ENCODE results near the gene ZFYVE26.
"Not testable (repeated sequence)": the region's sequence is repeated elsewhere in the genome, so short reads cannot be mapped to it uniquely, and the experiment has no call there.

Gene ZFYVE26

GRCh38 chr14:67816326-67817002, at the start of gene ZFYVE26:
Gene ZFYVE26, minus strand, starts transcription at chr14:67816590. Its CDS starts 627 bp downstream, at chr14:67815963.
- DNase-seq = peak; percentile 99

GRCh38 chr14:67863223-67863622, 46.8 kb upstream of the ZFYVE26 start:
- DNase-seq = no peak

- DNase-seq = no peak
Measured at GRCh38 chr14:67859169-67859749, 42.9 kb upstream of the ZFYVE26 start.

GRCh38 chr14:67857778-67858350, 41.5 kb upstream of the ZFYVE26 start:
- DNase-seq = no peak

GRCh38 chr14:67856827-67857226, 40.4 kb upstream of the ZFYVE26 start:
- no peak for DNase-seq

GRCh38 chr14:67853715-67854114, 37.3 kb upstream of the ZFYVE26 start:
- no peak for DNase-seq

GRCh38 chr14:67852926-67853604, 36.7 kb upstream of the ZFYVE26 start:
- DNase-seq = no peak

GRCh38 chr14:67851785-67852410, 35.5 kb upstream of the ZFYVE26 start:
- DNase-seq = no peak

GRCh38 chr14:67850066-67850830, 33.9 kb upstream of the ZFYVE26 start:
- DNase-seq = no peak

- DNase-seq = no peak
Measured at GRCh38 chr14:67846029-67846610, 29.7 kb upstream of the ZFYVE26 start.

GRCh38 chr14:67837011-67837624, 20.7 kb upstream of the ZFYVE26 start:
- DNase-seq = peak; percentile 80

- DNase-seq = no peak
Measured at GRCh38 chr14:67835596-67835995, 19.2 kb upstream of the ZFYVE26 start.

- no peak for DNase-seq
Measured at GRCh38 chr14:67833403-67833802, 17.0 kb upstream of the ZFYVE26 start.

GRCh38 chr14:67831113-67831512, 14.7 kb upstream of the ZFYVE26 start:
- no peak for DNase-seq

GRCh38 chr14:67821121-67821520, 4.7 kb upstream of the ZFYVE26 start:
- no peak for DNase-seq

GRCh38 chr14:67820428-67820971, 4.1 kb upstream of the ZFYVE26 start:
- peak; percentile 71 for DNase-seq

- peak; percentile 94 for DNase-seq
Measured at GRCh38 chr14:67819563-67820421, 3.4 kb upstream of the ZFYVE26 start, which contains the start of gene RAD51B. Gene RAD51B, plus strand, starts transcription at chr14:67819779.

- DNase-seq = not testable (repeated sequence)
Measured at GRCh38 chr14:67818476-67818875, 2.1 kb upstream of the ZFYVE26 start.

GRCh38 chr14:67817750-67818438, 1.5 kb upstream of the ZFYVE26 start:
- DNase-seq = peak; percentile 10
